Kidney (tissue), 14 donors: ENCODE results near the gene PHLDB3. TPM values are rescaled to one million over a fixed set of nuclear protein-coding genes. Genes with fewer than 3 reads are reported as not detected.
"Not testable (repeated sequence)": the region's sequence is repeated elsewhere in the genome, so short reads cannot be mapped to it uniquely, and the experiment has no call there.

Experiments used
- DNase-seq, 5 donors: peaks; one replicate each; pipeline ENCODE4 v3.0.0-alpha.2; 2013 to 2020
- FAIRE-seq: peaks from 2 replicates; lab custom pipeline; 2012; peaks lifted over from hg19 to GRCh38; lab: Jason Lieb, UNC
- H3K27ac ChIP-seq, 2 donors: one replicate each; pipeline ENCODE4 v1.7.0; 2013; ENCODE audit warnings: low read depth in 2 of 2, low read length in 2 of 2, inconsistent platforms in 1 of 2
- H3K27me3 ChIP-seq: one replicate; pipeline ENCODE4 v1.7.1; 2013; ENCODE audit warnings: low read length, inconsistent platforms; ENCODE audit not compliant: control insufficient read depth, insufficient read depth
- H3K36me3 ChIP-seq, 3 donors: one replicate each; pipeline versions ENCODE4 v1.7.0 to v1.7.1; 2013; ENCODE audit warnings: low read length in 3 of 3, control low read depth in 1 of 3, inconsistent platforms in 1 of 3; ENCODE audit not compliant: insufficient read depth in 3 of 3, control insufficient read depth in 2 of 3
- H3K4me1 ChIP-seq, 3 donors: one replicate each; pipeline versions ENCODE4 v1.7.0 to v1.7.1; 2013; ENCODE audit warnings: low read length in 3 of 3, inconsistent platforms in 1 of 3, low read depth in 1 of 3; ENCODE audit not compliant: control insufficient read depth in 2 of 3, insufficient read depth in 2 of 3
- H3K4me3 ChIP-seq, 3 donors: one replicate each; pipeline versions ENCODE4 v1.7.0 to v1.8.1; 2013; ENCODE audit warnings: low read length in 3 of 3, control low read depth in 1 of 3, inconsistent platforms in 1 of 3
- H3K9ac ChIP-seq, 3 donors: one replicate each; pipeline versions ENCODE4 v1.7.0 to v1.7.1; 2013; ENCODE audit warnings: low read length in 3 of 3, control low read depth in 1 of 3, inconsistent platforms in 1 of 3
- H3K9me3 ChIP-seq, 3 donors: one replicate each; pipeline versions ENCODE4 v1.7.0 to v1.7.1; 2013; ENCODE audit warnings: low read length in 3 of 3, control low read depth in 1 of 3, inconsistent platforms in 1 of 3; ENCODE audit not compliant: control insufficient read depth in 2 of 3, insufficient read depth in 1 of 3
- intact Hi-C: fragments of 100-400 bp; cut with DNase I; formaldehyde crosslinking; loops from one replicate; pipeline ENCODE4 v1.11.1; 2022
- polyA plus RNA-seq: library from polyadenylated mRNA; stranded (reverse); fragments of 350-450 nt; fragmentation: Illumina TruSeq; extraction: RNeasy Lipid Tissue Mini Kit (QIAGEN cat#74804); gene quantifications from one replicate; pipeline ENCODE4 v1.2.3, GENCODE V29; 2014; ENCODE audit warnings: low read depth, low replicate concordance; ENCODE audit not compliant: insufficient read depth
- total RNA-seq: library from RNA; stranded (reverse); fragmentation: NEBNext Ultra II Directional; extraction: Animal tissue kit (Norgen Biotek cat#: 25700); gene quantifications from one replicate; pipeline ENCODE4 v1.2.1, GENCODE V29; 2021
- TF ChIP-seq, protein P1 (sequence below): IDR thresholded peaks from 3 replicates; pipeline ENCODE4 v1.5.1; 2012; ENCODE audit warnings: mild to moderate bottlenecking, moderate library complexity, borderline replicate concordance; ENCODE audit not compliant: insufficient read depth; ENCODE audit errors: extremely low read depth
- donor health status: control.
- donor health status: control.
- donor health status: control.
- donor health status: control.
- donor health status: control.
- donor health status: DM: yes; HTN: yes; CAD: no.
- donor health status: Normal renal cell carcinoma (clear cell type).

The PHLDB3 gene
- total and polyA plus RNA-seq, 2 donors from 2014 or later, result 8.2 to 10.8 TPM

- Histone ChIP-seq H3K27me3 (no peaks in the 10 kb centered on the region), H3K4me1 (no peaks in the 10 kb centered on the region), H3K36me3 (peaks cover 5 to 24% (median 11%) of the 10 kb centered on the region in 3 donors), H3K9me3 (no peaks in the 10 kb centered on the region), H3K27ac (no peak overlapping the region), H3K9ac (no peak overlapping the region), H3K4me3 (no peak overlapping the region)
- intact Hi-C loops, result no loop called here
- no peak for DNase-seq
- FAIRE-seq, result no peak
- TF ChIP-seq, protein P1, sequence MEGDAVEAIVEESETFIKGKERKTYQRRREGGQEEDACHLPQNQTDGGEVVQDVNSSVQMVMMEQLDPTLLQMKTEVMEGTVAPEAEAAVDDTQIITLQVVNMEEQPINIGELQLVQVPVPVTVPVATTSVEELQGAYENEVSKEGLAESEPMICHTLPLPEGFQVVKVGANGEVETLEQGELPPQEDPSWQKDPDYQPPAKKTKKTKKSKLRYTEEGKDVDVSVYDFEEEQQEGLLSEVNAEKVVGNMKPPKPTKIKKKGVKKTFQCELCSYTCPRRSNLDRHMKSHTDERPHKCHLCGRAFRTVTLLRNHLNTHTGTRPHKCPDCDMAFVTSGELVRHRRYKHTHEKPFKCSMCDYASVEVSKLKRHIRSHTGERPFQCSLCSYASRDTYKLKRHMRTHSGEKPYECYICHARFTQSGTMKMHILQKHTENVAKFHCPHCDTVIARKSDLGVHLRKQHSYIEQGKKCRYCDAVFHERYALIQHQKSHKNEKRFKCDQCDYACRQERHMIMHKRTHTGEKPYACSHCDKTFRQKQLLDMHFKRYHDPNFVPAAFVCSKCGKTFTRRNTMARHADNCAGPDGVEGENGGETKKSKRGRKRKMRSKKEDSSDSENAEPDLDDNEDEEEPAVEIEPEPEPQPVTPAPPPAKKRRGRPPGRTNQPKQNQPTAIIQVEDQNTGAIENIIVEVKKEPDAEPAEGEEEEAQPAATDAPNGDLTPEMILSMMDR, result no peak
Observed at GRCh38 chr19:43552198-43552450, 47.6 kb upstream of the PHLDB3 start.

DNA sequence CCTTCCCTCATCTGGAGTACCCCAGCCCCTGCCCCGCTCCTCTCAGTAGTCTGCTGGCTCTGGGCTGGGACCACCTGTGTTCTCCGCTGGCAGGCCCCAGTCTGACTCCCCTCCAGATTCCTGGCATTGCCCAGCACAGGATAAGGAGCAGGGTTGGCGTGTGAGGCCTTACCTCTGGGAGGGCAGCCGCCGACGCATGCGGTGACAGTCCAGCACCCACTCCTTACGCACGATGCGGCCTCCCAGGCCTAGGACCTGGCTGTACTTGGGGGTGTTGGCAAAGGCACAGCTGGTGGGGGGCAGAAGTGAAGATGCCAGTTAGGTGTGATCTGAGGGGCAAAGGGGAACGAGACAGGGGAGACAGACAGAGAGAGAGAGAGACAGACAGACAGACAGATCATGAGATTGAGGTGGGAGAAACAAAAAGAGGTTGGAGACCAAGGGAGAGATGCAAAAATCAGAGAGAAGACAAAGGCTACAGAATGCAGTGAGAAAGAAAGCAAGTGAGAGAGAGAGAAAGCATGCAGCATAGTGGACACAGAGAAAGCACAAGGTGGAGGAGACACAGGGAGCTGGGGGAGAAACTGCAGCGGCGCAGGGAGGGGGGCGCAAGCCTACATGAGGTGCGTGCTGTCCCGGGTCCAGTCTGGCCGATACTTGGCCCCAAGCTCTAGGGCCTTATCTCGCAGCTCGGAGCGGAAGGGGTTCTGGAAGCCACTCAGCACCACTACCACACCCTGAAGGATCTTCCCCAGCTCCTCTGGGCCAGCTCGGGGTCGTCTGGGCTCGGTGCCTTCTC lies 47.1 kb upstream of the PHLDB3 start:
- intact Hi-C loops, result no loop called here
- FAIRE-seq, result no peak
- H3K36me3 ChIP-seq, result peaks cover 5 to 24% (median 11%) of the 10 kb centered on the region in 3 donors

GRCh38 chr19:43548706-43549105 lies 44.2 kb upstream of the PHLDB3 start:
- no peak for FAIRE-seq
- no peaks in the 10 kb centered on the region for H3K9me3 ChIP-seq
- H3K4me3 ChIP-seq, result no peak overlapping the region
- no peak overlapping the region for H3K9ac ChIP-seq
- H3K36me3 ChIP-seq, result peaks cover 2 to 24% (median 18%) of the 10 kb centered on the region in 3 donors
- no peak for DNase-seq
- H3K27ac ChIP-seq, result no peak overlapping the region
- H3K27me3 ChIP-seq, result no peaks in the 10 kb centered on the region
- TF ChIP-seq, protein P1, result no peak
- no peaks in the 10 kb centered on the region for H3K4me1 ChIP-seq
- intact Hi-C loops, result no loop called here

More for the DNA sequence above, 47.1 kb upstream of the PHLDB3 start:
- H3K9ac ChIP-seq, result no peak overlapping the region
- H3K4me3 ChIP-seq, result no peak overlapping the region
- DNase-seq, result peak in 1 of 5 donors; percentile 52
- H3K27ac ChIP-seq, result no peak overlapping the region
- H3K27me3 ChIP-seq, result no peaks in the 10 kb centered on the region
- H3K9me3 ChIP-seq, result no peaks in the 10 kb centered on the region
- TF ChIP-seq, protein P1, result no peak
- no peaks in the 10 kb centered on the region for H3K4me1 ChIP-seq

GRCh38 chr19:43547926-43548325 lies 43.4 kb upstream of the PHLDB3 start:
- peaks cover 2 to 26% (median 24%) of the 10 kb centered on the region in 3 donors for H3K36me3 ChIP-seq
- H3K4me1 ChIP-seq, H3K27ac ChIP-seq, FAIRE-seq, H3K27me3 ChIP-seq, H3K9ac ChIP-seq, H3K4me3 ChIP-seq, H3K9me3 ChIP-seq, intact Hi-C loops: not testable (repeated sequence)
- DNase-seq, result peak in 1 of 5 donors; percentile 17
